HepG2 (cell line): ENCODE measurements around the gene MPG. TPM values are rescaled to one million over a fixed set of nuclear protein-coding genes. Genes with fewer than 3 reads are reported as not detected.

Experiments
- ATAC-seq: fragments of 200-7000 bp; cut with Tn5 transposase; 3 replicates; pipeline ENCODE4 v1.9.1; 2020; ENCODE audit warnings: mild to moderate bottlenecking, moderate library complexity
- BruUV-seq: library from RNA; stranded (reverse); fragments of 400-500 nt; replicated peaks from 2 replicates; lab custom pipeline; 2021; lab: Mats Ljungman, UMichigan
- CTCF ChIA-PET: fragments of 300-600 bp; formaldehyde crosslinking; extraction: SDS; loops from one replicate; lab custom pipeline; 2021; ENCODE audit warnings: low total read pairs, inconsistent platforms, low intra/inter-chr PET ratio; lab: Yijun Ruan, JAX
- POLR2A ChIA-PET: fragments of 350-600 bp; sonication (Branson Sonifier 250); formaldehyde crosslinking; loops from one replicate; lab custom pipeline; 2020; ENCODE audit warnings: antibody characterized with exemption, inconsistent platforms; lab: Yijun Ruan, JAX
- DNase-seq: peaks from one replicate; pipeline ENCODE4 v3.0.0-alpha.2; 2015; ENCODE audit warnings: low spot score
- FAIRE-seq: peaks from 3 replicates; lab custom pipeline; 2011; peaks lifted over from hg19 to GRCh38; lab: Jason Lieb, UNC
- H2AFZ ChIP-seq: one replicate; pipeline ENCODE4 v1.6.1; 2011; ENCODE audit warnings: low read length, inconsistent platforms
- H3K27ac ChIP-seq: fragments of 300-600 bp; 3 replicates; pipeline ENCODE4 v1.8.0; 2011; ENCODE audit warnings: mixed run types, mild to moderate bottlenecking, mixed read lengths, low read length, inconsistent platforms; ENCODE audit not compliant: insufficient read depth; ENCODE audit errors: extremely low read length
- H3K27me3 ChIP-seq, 2 experiments: fragments of 200-600 bp in 1 of 2; 2 replicates in 1 of 2; 3 replicates in 1 of 2; pipeline versions ENCODE4 v1.6.0 to v1.8.0; 2011; ENCODE audit warnings: low read length in 2 of 2, mild to moderate bottlenecking in 2 of 2, moderate library complexity in 2 of 2, inconsistent platforms in 1 of 2; ENCODE audit not compliant: insufficient read depth in 2 of 2, control insufficient read depth in 1 of 2
- H3K36me3 ChIP-seq, 2 experiments: fragments of 200-600 bp in 1 of 2; replicated peaks in 1 of 2; 2 replicates in 1 of 2; 3 replicates in 1 of 2; pipeline versions ENCODE4 v1.5.1 to v1.8.0; 2011; ENCODE audit warnings: low read length in 2 of 2, inconsistent platforms in 1 of 2; ENCODE audit not compliant: insufficient read depth in 2 of 2, control insufficient read depth in 1 of 2
- H3K4me1 ChIP-seq: 2 replicates; pipeline ENCODE4 v1.5.1; 2012; ENCODE audit warnings: low read length, inconsistent platforms; ENCODE audit not compliant: insufficient read depth
- H3K4me2 ChIP-seq: 2 replicates; pipeline ENCODE4 v1.6.0; 2011; ENCODE audit warnings: low read depth, low read length, inconsistent platforms
- H3K4me3 ChIP-seq, 3 experiments: fragments of 200-600 bp in 1 of 3; sonication (generic), shearing (Covaris generic) in 1 of 3; replicated peaks in 1 of 3; 2 replicates each; pipeline ENCODE4 v1.5.1; 2011 to 2016; ENCODE audit warnings: low read length in 3 of 3, inconsistent platforms in 2 of 3, low read depth in 2 of 3, mild to moderate bottlenecking in 2 of 3, control low read depth in 1 of 3, mixed read lengths in 1 of 3; ENCODE audit not compliant: insufficient read depth in 1 of 3
- H3K79me2 ChIP-seq: one replicate; pipeline ENCODE4 v1.6.1; 2011; ENCODE audit warnings: low read length, inconsistent platforms; ENCODE audit not compliant: insufficient read depth
- H3K9ac ChIP-seq: 2 replicates; pipeline ENCODE4 v1.6.0; 2011; ENCODE audit warnings: mild to moderate bottlenecking, low read depth, low read length, inconsistent platforms; ENCODE audit not compliant: insufficient read depth
- H3K9me3 ChIP-seq: 2 replicates; pipeline ENCODE4 v1.5.1; 2012; ENCODE audit warnings: mild to moderate bottlenecking, low read length
- H4K20me1 ChIP-seq: 2 replicates; pipeline ENCODE4 v1.6.0; 2011; ENCODE audit warnings: inconsistent platforms, mild to moderate bottlenecking, low read length, moderate library complexity; ENCODE audit not compliant: insufficient read depth
- BRF2 ChIP-seq: sonication (generic); formaldehyde crosslinking; IDR thresholded peaks from 2 replicates; pipeline ENCODE4 v1.8.1; 2022; ENCODE audit warnings: mild to moderate bottlenecking, missing genetic modification reagents
- CBX5 ChIP-seq: sonication (generic); formaldehyde crosslinking; IDR thresholded peaks from 2 replicates; pipeline ENCODE4 v1.4.0; 2020; ENCODE audit warnings: missing genetic modification reagents, borderline replicate concordance
- KAT8 ChIP-seq: IDR thresholded peaks from 2 replicates; pipeline ENCODE4 v1.6.1; 2016; ENCODE audit warnings: missing genetic modification reagents, missing compliant biosample characterization
- PRDM10 ChIP-seq: sonication (generic); formaldehyde crosslinking; IDR thresholded peaks from 2 replicates; pipeline ENCODE4 v1.4.0; 2020; ENCODE audit warnings: low read depth, missing genetic modification reagents
- SKIL ChIP-seq: sonication (generic); formaldehyde crosslinking; IDR thresholded peaks from 2 replicates; pipeline ENCODE4 v1.8.0; 2022; ENCODE audit warnings: missing genetic modification reagents, mild to moderate bottlenecking, moderate library complexity, borderline replicate concordance
- SOX13 ChIP-seq, 3 experiments: fragments of 450-650 bp in 1 of 3; sonication (generic) in 1 of 3; formaldehyde crosslinking in 1 of 3; IDR thresholded peaks in 2 of 3; conservative IDR thresholded peaks in 1 of 3; 2 replicates each; pipeline versions ENCODE4 v1.5.0 to v1.6.1; 2016 to 2020; ENCODE audit warnings: antibody characterized with exemption in 1 of 3, mild to moderate bottlenecking in 1 of 3, missing compliant biosample characterization in 1 of 3, missing genetic modification reagents in 1 of 3, moderate library complexity in 1 of 3
- SRSF4 ChIP-seq: fragments of 200-400 bp; formaldehyde crosslinking; IDR thresholded peaks from one replicate; pipeline ENCODE4 v1.6.1; 2018; ENCODE audit warnings: mild to moderate bottlenecking, low read depth, low read length, moderate library complexity; ENCODE audit not compliant: poor library complexity, severe bottlenecking
- TBX3 ChIP-seq: fragments of 450-650 bp; IDR thresholded peaks from 2 replicates; pipeline ENCODE4 v1.6.1; 2017; ENCODE audit warnings: antibody characterized with exemption, mild to moderate bottlenecking, inconsistent platforms, borderline replicate concordance
- WIZ ChIP-seq: sonication (generic); formaldehyde crosslinking; IDR thresholded peaks from 2 replicates; pipeline ENCODE4 v1.5.1; 2020; ENCODE audit warnings: mild to moderate bottlenecking, missing genetic modification reagents
- ZNF256 ChIP-seq: sonication (generic); formaldehyde crosslinking; conservative IDR thresholded peaks from 2 replicates; pipeline ENCODE4 v1.4.0; 2020; ENCODE audit warnings: missing genetic modification reagents
- ZNF33A ChIP-seq: sonication (generic); formaldehyde crosslinking; IDR thresholded peaks from 2 replicates; pipeline ENCODE4 v1.5.1; 2020; ENCODE audit warnings: missing genetic modification reagents, mild to moderate bottlenecking, moderate library complexity, borderline replicate concordance
- ZNF598 ChIP-seq: sonication (generic); formaldehyde crosslinking; IDR thresholded peaks from 2 replicates; pipeline ENCODE4 v1.5.1; 2020; ENCODE audit warnings: mild to moderate bottlenecking, missing genetic modification reagents, borderline replicate concordance
- ZNF777 ChIP-seq: sonication (generic); formaldehyde crosslinking; IDR thresholded peaks from 2 replicates; pipeline ENCODE4 v1.4.0; 2020; ENCODE audit warnings: missing genetic modification reagents
- ZNF879 ChIP-seq: sonication (generic); formaldehyde crosslinking; IDR thresholded peaks from 2 replicates; pipeline ENCODE4 v1.8.1; 2023; ENCODE audit warnings: missing genetic modification reagents
- WGBS: methylation state at CpG from one replicate; pipeline ENCODE4 v1.1.6; 2017; ENCODE audit warnings: low lambda C conversion rate; 5-methylcytosine and 5-hydroxymethylcytosine counted together
- in situ Hi-C: cut with HindIII; loops from 2 replicates; pipeline ENCODE4 v1.10.0; 2017; ENCODE audit warnings: low pct_unique_long_range_greater_than_20kb; ENCODE audit not compliant: extremely low pct_ligation_motif_present
- intact Hi-C: fragments of 100-400 bp; cut with micrococcal nuclease; formaldehyde crosslinking; loops from one replicate; pipeline ENCODE4 v1.10.0; 2022; ENCODE audit not compliant: unreplicated experiment
- polyA plus RNA-seq, 8 experiments: library from polyadenylated mRNA; depleted of rRNA in 3 of 8; stranded (reverse) in 7 of 8; unstranded in 1 of 8; fragments of >200 nt; fragmentation: Illumina TruSeq in 4 of 8; extraction: Trizol in 4 of 8; gene quantifications; 2 replicates each; pipeline versions ENCODE4 v1.2.1 to v1.2.3, GENCODE V29; 2011 to 2016; ENCODE audit warnings: low read depth in 4 of 8, missing spikeins in 1 of 8, mixed read lengths in 1 of 8; ENCODE audit not compliant: insufficient read depth in 1 of 8
- total RNA-seq, 5 experiments: library from RNA; depleted of rRNA; stranded (reverse); fragments of >200 nt; fragmentation: Illumina TruSeq; extraction: Trizol; gene quantifications; 2 replicates each; pipeline ENCODE4 v1.2.3, GENCODE V29; 2016; ENCODE audit warnings: low read depth in 1 of 5
- TF ChIP-seq, protein P1 (sequence below): sonication (generic); formaldehyde crosslinking; IDR thresholded peaks from 2 replicates; pipeline ENCODE4 v1.8.0; 2022; ENCODE audit warnings: missing genetic modification reagents, mild to moderate bottlenecking, borderline replicate concordance

The MPG gene
- total and polyA plus RNA-seq, 2 of the 13 experiments (the other 11 are each of a cell fraction or from before 2014, with no cell fraction given): 59.1 to 62.5 TPM

- WGBS: 35% methylated on average over 3 of the region's 5 CpGs
- intact Hi-C loops (no loop called here), in situ Hi-C loops (no loop called here)
- Histone ChIP-seq H3K4me3 (peak overlapping the region; percentile 60 to 81 (median 63)), H3K4me1 (peaks cover 84% of the 10 kb centered on the region), H3K36me3 (no peaks in the 10 kb centered on the region), H3K27ac (no peak overlapping the region), H3K79me2 (no peaks in the 10 kb centered on the region), H3K27me3 (peaks cover 2 to 8% of the 10 kb centered on the region in 2 experiments; a peak in 1 of 5 replicates), H3K4me2 (peak overlapping the region; percentile 98), H3K9me3 (no peaks in the 10 kb centered on the region), H2AFZ (no peak overlapping the region), H3K9ac (no peak overlapping the region; the same call in 1 of the 2 replicates), H4K20me1 (0 out of 2 replicates have a peak, but pooled peaks cover 6% of the 10 kb centered on the region)
- POLR2A ChIA-PET: interaction anchor here (1.1 to 1.5 kb wide), 3 partner anchors 18 to 282 kb away, joined by 3 to 5 read pairs (median 3); partner anchors contain the start of genes AXIN1 and POLR3K
- TF ChIP-seq ZNF879 (CRISPR knock-in tag) (no peak), BRF2 (no peak), TBX3 (no peak), ZNF777 (CRISPR knock-in tag) (no peak), WIZ (CRISPR knock-in tag) (no peak), ZNF598 (CRISPR knock-in tag) (no peak), SRSF4 (no peak), ZNF33A (CRISPR knock-in tag) (no peak), SOX13 (IDR thresholded peaks at IDR 0.05) (no peak), SOX13 (CRISPR knock-in tag; conservative IDR thresholded peaks at IDR 0.05 in 1 of 2, IDR thresholded peaks at IDR 0.05 in 1 of 2) (no peak), PRDM10 (CRISPR knock-in tag) (no peak), KAT8 (CRISPR knock-in tag) (no peak), CBX5 (CRISPR knock-in tag) (no peak), ZNF256 (no peak), SKIL (no peak)
- TF ChIP-seq, protein P1, sequence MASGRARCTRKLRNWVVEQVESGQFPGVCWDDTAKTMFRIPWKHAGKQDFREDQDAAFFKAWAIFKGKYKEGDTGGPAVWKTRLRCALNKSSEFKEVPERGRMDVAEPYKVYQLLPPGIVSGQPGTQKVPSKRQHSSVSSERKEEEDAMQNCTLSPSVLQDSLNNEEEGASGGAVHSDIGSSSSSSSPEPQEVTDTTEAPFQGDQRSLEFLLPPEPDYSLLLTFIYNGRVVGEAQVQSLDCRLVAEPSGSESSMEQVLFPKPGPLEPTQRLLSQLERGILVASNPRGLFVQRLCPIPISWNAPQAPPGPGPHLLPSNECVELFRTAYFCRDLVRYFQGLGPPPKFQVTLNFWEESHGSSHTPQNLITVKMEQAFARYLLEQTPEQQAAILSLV (CRISPR knock-in tag): no peak
- ATAC-seq: no peak
- CTCF ChIA-PET: interaction anchor here (1.8 kb wide), 1 partner anchor 26 kb away, joined by 8 read pairs; no protein-coding TSS in a partner anchor
- no peak for DNase-seq
- FAIRE-seq: peak; percentile 40
- TSS peak; percentile 66 for BruUV-seq
Measured at GRCh38 chr16:71210-71539, 6.8 kb upstream of the MPG start.
